Type B pancreatic cell (in vitro differentiated cells): ENCODE measurements around the gene DAGLA. TPM values are rescaled to one million over a fixed set of nuclear protein-coding genes. Genes with fewer than 3 reads are reported as not detected.

Experiments
- DNase-seq: peaks from one replicate; pipeline ENCODE4 v3.0.0; 2021; ENCODE audit warnings: mixed read lengths; ENCODE audit not compliant: unreplicated experiment; ENCODE audit errors: extremely low spot score
- H3K27ac Mint-ChIP-seq: 2 replicates; pipeline ENCODE4 v1.8.0; 2021; ENCODE audit warnings: mild to moderate bottlenecking, mixed read lengths
- H3K27me3 Mint-ChIP-seq: 2 replicates; pipeline ENCODE4 v1.8.0; 2021; ENCODE audit warnings: mixed read lengths
- H3K36me3 Mint-ChIP-seq: 2 replicates; pipeline ENCODE4 v1.8.0; 2021; ENCODE audit warnings: mixed read lengths
- H3K4me1 Mint-ChIP-seq: one replicate; pipeline ENCODE4 v1.8.0; 2021; ENCODE audit warnings: mixed read lengths; ENCODE audit not compliant: unreplicated experiment
- H3K4me3 Mint-ChIP-seq: 2 replicates; pipeline ENCODE4 v1.8.0; 2021; ENCODE audit warnings: mild to moderate bottlenecking, mixed read lengths
- H3K9me3 Mint-ChIP-seq: 2 replicates; pipeline ENCODE4 v1.8.0; 2021; ENCODE audit warnings: mixed read lengths
- total RNA-seq: library from RNA; stranded (reverse); gene quantifications from 2 replicates; pipeline ENCODE4 v1.2.1, GENCODE V29; 2021; ENCODE audit warnings: low replicate concordance
- TF ChIP-seq, protein P1 (sequence below): fragments of 200-600 bp; sonication (generic); conservative IDR thresholded peaks from 2 replicates; pipeline ENCODE4 v1.5.0; 2021; ENCODE audit warnings: antibody characterized with exemption, mild to moderate bottlenecking

Gene DAGLA
- total RNA-seq, 1 donor from 2014 or later: 7.8 TPM

DNA sequence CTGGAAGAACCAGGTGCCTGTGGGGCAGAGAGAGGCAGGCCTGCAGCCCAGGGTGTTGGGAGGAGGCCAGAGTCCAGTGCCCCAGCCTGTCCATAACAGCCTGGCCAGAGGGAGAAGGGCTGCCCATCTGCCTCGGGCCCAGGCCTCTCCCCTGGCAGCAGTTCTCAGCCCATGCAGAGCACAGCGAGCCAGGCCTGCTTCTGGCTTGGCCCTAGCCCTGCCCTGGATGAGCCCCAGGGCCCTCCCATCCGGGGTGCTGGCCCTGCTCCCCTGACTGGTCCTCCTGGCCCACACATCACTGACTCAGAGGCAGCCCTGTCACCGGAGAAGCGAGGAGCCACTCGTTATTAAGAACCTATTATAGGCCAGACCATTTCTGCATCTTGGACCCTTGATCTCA, 52.5 kb downstream of the DAGLA start:
- H3K36me3 Mint-ChIP-seq: no peaks in the 10 kb centered on the region
- H3K9me3 Mint-ChIP-seq: no peaks in the 10 kb centered on the region
- peaks cover 5% of the 10 kb centered on the region for H3K4me1 Mint-ChIP-seq
- no peaks in the 10 kb centered on the region for H3K27me3 Mint-ChIP-seq
- TF ChIP-seq, protein P1, sequence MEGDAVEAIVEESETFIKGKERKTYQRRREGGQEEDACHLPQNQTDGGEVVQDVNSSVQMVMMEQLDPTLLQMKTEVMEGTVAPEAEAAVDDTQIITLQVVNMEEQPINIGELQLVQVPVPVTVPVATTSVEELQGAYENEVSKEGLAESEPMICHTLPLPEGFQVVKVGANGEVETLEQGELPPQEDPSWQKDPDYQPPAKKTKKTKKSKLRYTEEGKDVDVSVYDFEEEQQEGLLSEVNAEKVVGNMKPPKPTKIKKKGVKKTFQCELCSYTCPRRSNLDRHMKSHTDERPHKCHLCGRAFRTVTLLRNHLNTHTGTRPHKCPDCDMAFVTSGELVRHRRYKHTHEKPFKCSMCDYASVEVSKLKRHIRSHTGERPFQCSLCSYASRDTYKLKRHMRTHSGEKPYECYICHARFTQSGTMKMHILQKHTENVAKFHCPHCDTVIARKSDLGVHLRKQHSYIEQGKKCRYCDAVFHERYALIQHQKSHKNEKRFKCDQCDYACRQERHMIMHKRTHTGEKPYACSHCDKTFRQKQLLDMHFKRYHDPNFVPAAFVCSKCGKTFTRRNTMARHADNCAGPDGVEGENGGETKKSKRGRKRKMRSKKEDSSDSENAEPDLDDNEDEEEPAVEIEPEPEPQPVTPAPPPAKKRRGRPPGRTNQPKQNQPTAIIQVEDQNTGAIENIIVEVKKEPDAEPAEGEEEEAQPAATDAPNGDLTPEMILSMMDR: no peak
- no peak overlapping the region for H3K4me3 Mint-ChIP-seq
- H3K27ac Mint-ChIP-seq: no peak overlapping the region
- DNase-seq: no peak

DNA sequence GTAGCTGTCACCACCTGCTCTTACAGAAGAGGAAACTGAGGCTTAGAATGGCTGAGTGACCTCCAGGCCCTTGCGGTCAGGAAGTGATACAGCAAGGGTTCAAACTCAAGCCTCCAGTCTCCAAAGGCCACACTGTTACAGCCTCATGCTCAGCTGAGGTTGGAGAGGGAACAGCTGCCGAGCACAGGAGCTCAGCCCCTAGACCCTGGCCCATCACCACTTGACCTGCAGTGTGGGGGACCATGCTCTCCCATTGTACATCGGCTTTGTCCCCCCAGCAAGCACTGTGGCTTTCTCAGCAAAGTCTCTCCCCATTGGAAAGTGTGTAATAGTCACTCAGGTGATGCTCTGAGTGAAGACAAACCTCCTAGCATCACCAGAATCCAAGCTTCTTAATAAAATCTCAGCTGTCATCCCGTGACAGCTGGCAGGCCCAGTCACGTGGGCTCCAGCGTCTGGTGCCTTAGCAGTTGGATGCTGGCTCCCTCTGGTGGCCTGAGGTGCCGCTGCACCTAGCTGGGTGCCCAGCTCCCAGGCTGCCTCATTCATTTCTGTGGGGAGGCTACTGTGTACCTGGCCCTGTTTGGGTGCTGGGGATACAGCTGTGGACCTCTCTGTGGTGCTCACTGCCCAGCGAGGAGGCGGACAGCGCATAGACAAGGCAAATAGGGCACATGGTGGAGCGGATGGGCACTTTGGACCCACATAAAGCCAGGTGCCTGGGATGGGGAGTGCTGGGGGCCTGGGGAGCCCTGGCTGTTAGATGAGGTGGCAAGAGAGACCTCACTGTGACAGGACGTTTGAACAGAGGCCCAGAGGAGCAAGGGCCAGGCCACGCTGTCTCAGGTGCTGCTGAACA, 53.2 kb downstream of the DAGLA start:
- no peaks in the 10 kb centered on the region for H3K27me3 Mint-ChIP-seq
- H3K4me1 Mint-ChIP-seq: peaks cover 5% of the 10 kb centered on the region
- peak overlapping the region; percentile 74 for H3K27ac Mint-ChIP-seq
- DNase-seq: peak; percentile 82
- TF ChIP-seq, protein P1: peak; percentile 98
- no peak overlapping the region for H3K4me3 Mint-ChIP-seq
- no peaks in the 10 kb centered on the region for H3K36me3 Mint-ChIP-seq
- H3K9me3 Mint-ChIP-seq: no peaks in the 10 kb centered on the region

DNA sequence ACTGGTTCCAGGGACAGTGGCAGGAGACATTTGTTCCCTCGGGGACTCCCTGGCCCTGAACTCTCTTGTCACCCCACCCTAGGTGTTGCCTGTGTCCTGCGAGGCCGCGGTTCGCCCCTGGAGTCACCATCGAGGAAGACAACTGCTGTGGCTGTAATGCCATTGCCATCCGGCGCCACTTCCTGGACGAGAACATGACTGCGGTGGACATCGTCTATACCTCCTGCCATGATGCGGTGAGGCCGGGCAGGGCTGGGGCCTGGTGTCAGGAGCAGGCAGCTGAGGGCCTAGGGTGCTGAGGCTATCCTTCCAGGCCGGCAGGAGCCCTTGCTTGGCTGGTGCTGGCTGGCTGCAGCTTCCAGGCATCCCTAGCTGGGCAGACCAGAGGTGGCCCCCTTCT, 54.6 kb downstream of the DAGLA start:
- Mint-ChIP-seq H3K4me1 (peaks cover 5% of the 10 kb centered on the region), H3K27ac (no peak overlapping the region), H3K36me3 (no peaks in the 10 kb centered on the region), H3K4me3 (no peak overlapping the region), H3K9me3 (no peaks in the 10 kb centered on the region), H3K27me3 (no peaks in the 10 kb centered on the region)
- no peak for DNase-seq
- TF ChIP-seq, protein P1: no peak

DNA sequence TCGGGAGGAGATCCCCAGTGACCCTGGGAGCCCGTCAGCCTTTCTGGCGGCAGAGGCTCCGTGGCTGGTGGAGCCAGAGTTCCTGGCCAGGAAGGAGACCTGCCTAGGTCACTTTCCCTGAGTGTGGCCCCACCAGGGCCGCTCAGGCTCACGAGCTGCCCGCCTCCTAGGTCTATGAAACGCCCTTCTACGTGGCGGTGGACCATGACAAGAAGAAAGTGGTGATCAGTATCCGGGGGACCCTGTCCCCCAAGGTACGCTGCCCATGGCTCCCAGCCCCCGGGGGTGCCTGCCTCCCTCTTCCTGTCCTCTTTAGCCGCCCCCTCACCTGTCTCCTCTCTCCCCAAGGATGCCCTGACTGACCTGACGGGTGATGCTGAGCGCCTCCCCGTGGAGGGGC, 55.2 kb downstream of the DAGLA start:
- Mint-ChIP-seq H3K9me3 (no peaks in the 10 kb centered on the region), H3K4me3 (no peak overlapping the region), H3K27me3 (no peaks in the 10 kb centered on the region), H3K27ac (no peak overlapping the region), H3K4me1 (peaks cover 5% of the 10 kb centered on the region), H3K36me3 (no peaks in the 10 kb centered on the region)
- TF ChIP-seq, protein P1: no peak
- no peak for DNase-seq

DNA sequence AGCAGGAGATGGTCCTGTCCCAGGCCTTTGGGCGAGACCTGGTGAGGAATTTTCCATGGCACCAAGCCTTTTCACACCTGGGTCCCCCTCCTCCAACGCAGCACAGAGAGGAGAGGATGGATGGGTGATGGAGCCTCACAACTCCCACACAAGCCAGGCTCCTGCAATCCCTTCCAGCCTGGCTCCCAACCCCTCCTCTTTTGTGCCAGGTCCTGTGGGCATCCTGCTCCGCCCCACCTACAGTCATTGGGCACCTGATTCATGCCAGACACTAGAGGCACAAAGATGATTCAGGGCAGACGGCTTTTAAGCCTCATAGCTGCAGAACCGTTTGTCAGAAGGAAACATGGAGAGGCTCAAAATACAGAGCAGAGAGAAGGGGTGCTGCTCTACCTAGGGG, 56.1 kb downstream of the DAGLA start:
- Mint-ChIP-seq H3K4me1 (peaks cover 5% of the 10 kb centered on the region), H3K36me3 (no peaks in the 10 kb centered on the region), H3K27ac (no peak overlapping the region), H3K9me3 (no peaks in the 10 kb centered on the region), H3K4me3 (no peak overlapping the region), H3K27me3 (no peaks in the 10 kb centered on the region)
- TF ChIP-seq, protein P1: no peak
- no peak for DNase-seq
